SH-SY5Y (cell line): ENCODE data around the gene RHBDL3.

ENCODE experiments used
- GATA2 ChIP-seq: IDR thresholded peaks from 2 replicates; pipeline ENCODE4 v1.6.1; 2011; ENCODE audit warnings: mild to moderate bottlenecking, low read depth, low read length
- GATA3 ChIP-seq: IDR thresholded peaks from 2 replicates; pipeline ENCODE4 v1.6.1; 2011; ENCODE audit warnings: low read depth, mild to moderate bottlenecking, low read length, moderate library complexity

DNA sequence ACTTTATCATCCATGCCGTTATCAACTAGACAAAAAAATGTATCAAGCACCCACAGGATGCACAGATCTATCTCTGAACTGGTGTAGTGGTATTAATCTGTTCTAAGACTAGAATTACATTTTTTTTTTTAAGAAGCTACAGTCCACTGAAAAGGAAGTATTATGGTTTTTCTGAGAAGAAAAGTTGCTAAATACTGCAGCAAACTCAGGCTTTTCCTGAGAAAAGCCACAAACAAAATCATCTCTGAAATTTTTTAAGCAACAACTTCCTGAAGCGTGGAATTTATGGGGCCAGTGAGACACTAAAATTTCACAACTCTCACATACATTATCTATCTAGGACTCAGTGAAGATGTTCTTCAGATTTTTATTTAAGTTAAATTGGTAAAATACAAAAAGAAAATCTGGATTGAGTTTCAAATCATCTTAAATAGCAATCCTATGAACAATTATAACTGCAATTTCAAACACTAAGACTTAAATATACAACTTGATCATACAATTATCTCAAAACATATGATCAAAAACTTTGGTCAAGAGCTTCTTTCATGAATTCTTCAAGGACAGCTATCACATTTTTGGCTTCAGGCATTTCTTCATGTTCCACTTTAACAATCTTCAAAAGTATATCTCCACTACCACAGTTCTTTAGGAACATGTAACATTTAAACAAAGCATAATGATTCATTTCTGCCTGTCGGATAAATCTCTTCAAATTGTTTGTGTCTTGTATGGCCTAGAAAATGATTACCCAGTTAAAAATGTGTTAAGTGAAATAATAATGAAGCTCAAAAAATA lies 65.8 kb downstream of the RHBDL3 start:
- no peak for TF ChIP-seq GATA3
- TF ChIP-seq GATA2, result no peak
